ENCODE results near the gene C12orf43.

The C12orf43 gene

GRCh38 chr12:121043067-121043466 lies 26.8 kb upstream of the C12orf43 start:
- no peak overlapping the region for H3K9ac ChIP-seq (ENCODE audit: low read length)
- H3K9me2 ChIP-seq (replicated peaks; ENCODE audit: insufficient read depth, low read length), result no peaks in the 10 kb centered on the region
- no peaks in the 10 kb centered on the region for H3K36me3 ChIP-seq (replicated peaks; ENCODE audit: insufficient read depth, low read length)
- H3K27me3 ChIP-seq (replicated peaks; ENCODE audit: insufficient read depth, low read length), result no peaks in the 10 kb centered on the region
- H3K4me3 ChIP-seq (ENCODE audit: low read length), result no peak overlapping the region
- no peak for DNase-seq
- H3K9me3 ChIP-seq (replicated peaks; ENCODE audit: insufficient read depth, low read length), result no peaks in the 10 kb centered on the region
- H3K27ac ChIP-seq (ENCODE audit: low read length), result no peak overlapping the region
- H3K4me2 ChIP-seq (ENCODE audit: low read depth, low read length), result no peak overlapping the region
- no peaks in the 10 kb centered on the region for H3K79me2 ChIP-seq (ENCODE audit: low read length)
- H3F3A ChIP-seq (ENCODE audit: insufficient read depth, low read length), result no peaks in the 10 kb centered on the region
- no peaks in the 10 kb centered on the region for H3K4me1 ChIP-seq (ENCODE audit: low read length)
- no peaks in the 10 kb centered on the region for H4K20me1 ChIP-seq (ENCODE audit: insufficient read depth, low read length)
- H2AFZ ChIP-seq (ENCODE audit: low read length), result no peak overlapping the region
- TF ChIP-seq EZH2phosphoT487 (IDR thresholded peaks at IDR 0.05; ENCODE audit: low read length), result no peak
- TF ChIP-seq CTCF (IDR thresholded peaks at IDR 0.05; ENCODE audit: low read length), result no peak
- TF ChIP-seq EZH2 (optimal IDR thresholded peaks at IDR 0.05; ENCODE audit: low read depth, low read length), result no peak

DNA sequence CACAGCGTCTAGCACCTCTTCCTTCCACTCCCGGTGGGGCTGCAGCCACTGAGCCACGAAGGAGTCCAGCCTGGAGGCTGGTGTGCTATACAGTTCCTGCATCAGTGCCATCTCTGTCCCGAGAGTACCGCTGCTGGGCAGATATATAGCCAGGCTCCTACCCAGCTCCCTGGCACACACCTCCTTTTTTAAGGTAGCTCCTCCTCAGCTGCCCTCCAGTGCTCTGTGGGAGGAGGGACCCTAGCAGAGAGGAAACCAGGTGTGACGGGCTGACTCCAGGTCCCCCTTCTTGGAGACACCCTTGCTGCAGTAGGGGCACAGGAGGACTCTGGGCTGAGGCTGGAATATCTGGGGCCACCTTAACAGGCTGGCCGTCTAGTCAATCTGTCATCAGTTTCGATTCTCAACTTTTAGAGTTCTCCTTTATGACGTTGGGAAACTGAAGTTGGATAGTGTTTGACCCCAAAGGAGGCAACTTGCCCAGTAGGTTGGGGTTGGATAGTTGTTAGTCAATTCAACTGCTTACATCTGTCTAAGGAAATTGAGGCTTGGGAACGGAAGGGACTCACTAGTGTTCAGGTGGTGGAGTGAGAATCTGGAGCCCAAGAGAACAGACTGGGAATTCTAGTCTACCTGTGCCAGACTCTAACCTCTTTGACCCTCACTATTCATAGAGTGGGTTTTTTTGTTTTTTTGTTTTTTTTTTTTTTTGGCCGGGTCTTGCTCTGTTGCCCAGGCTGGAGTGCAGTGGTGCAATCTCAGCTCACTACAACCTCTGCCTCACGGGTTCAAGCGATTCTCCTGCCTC lies 22.8 kb upstream of the C12orf43 start, which contains the start of gene OASL:
OASL (minus strand) TSS at position 386 of the 808 bp plus-strand sequence; CDS start at position 111, 275 bp downstream.
- Histone ChIP-seq H4K20me1 (ENCODE audit: insufficient read depth, low read length) (no peaks in the 10 kb centered on the region), H3K4me2 (ENCODE audit: low read depth, low read length) (peak within 1 kb of the TSS; percentile 81), H3K4me1 (ENCODE audit: low read length) (no peaks in the 10 kb centered on the region), H3K27me3 (replicated peaks; ENCODE audit: insufficient read depth, low read length) (no peaks in the 10 kb centered on the region), H3K4me3 (ENCODE audit: low read length) (peak within 1 kb of the TSS; percentile 65), H3F3A (ENCODE audit: insufficient read depth, low read length) (no peaks in the 10 kb centered on the region), H3K9me3 (replicated peaks; ENCODE audit: insufficient read depth, low read length) (no peaks in the 10 kb centered on the region), H3K79me2 (ENCODE audit: low read length) (no peaks in the 10 kb centered on the region), H2AFZ (ENCODE audit: low read length) (peak within 1 kb of the TSS; percentile 84), H3K27ac (ENCODE audit: low read length) (peak within 1 kb of the TSS; percentile 30; the same call in 1 of the 2 replicates), H3K36me3 (replicated peaks; ENCODE audit: insufficient read depth, low read length) (no peaks in the 10 kb centered on the region), H3K9me2 (replicated peaks; ENCODE audit: insufficient read depth, low read length) (no peaks in the 10 kb centered on the region), H3K9ac (ENCODE audit: low read length) (peak within 1 kb of the TSS; percentile 44; the same call in 1 of the 2 replicates)
- TF ChIP-seq CTCF (IDR thresholded peaks at IDR 0.05; ENCODE audit: low read length) (no peak), EZH2 (optimal IDR thresholded peaks at IDR 0.05; ENCODE audit: low read depth, low read length) (no peak), EZH2phosphoT487 (IDR thresholded peaks at IDR 0.05; ENCODE audit: low read length) (no peak)
- peak; percentile 36 for DNase-seq

GRCh38 chr12:121036810-121037326 lies 20.6 kb upstream of the C12orf43 start:
- no peaks in the 10 kb centered on the region for H3K9me3 ChIP-seq (replicated peaks; ENCODE audit: insufficient read depth, low read length)
- H3F3A ChIP-seq (ENCODE audit: insufficient read depth, low read length), result no peaks in the 10 kb centered on the region
- H3K4me3 ChIP-seq (ENCODE audit: low read length), result no peak overlapping the region
- H2AFZ ChIP-seq (ENCODE audit: low read length), result no peak overlapping the region
- no peaks in the 10 kb centered on the region for H3K9me2 ChIP-seq (replicated peaks; ENCODE audit: insufficient read depth, low read length)
- no peak overlapping the region for H3K4me2 ChIP-seq (ENCODE audit: low read depth, low read length)
- no peaks in the 10 kb centered on the region for H3K27me3 ChIP-seq (replicated peaks; ENCODE audit: insufficient read depth, low read length)
- no peaks in the 10 kb centered on the region for H3K36me3 ChIP-seq (replicated peaks; ENCODE audit: insufficient read depth, low read length)
- no peak overlapping the region for H3K27ac ChIP-seq (ENCODE audit: low read length)
- H3K9ac ChIP-seq (ENCODE audit: low read length), result no peak overlapping the region
- no peaks in the 10 kb centered on the region for H3K4me1 ChIP-seq (ENCODE audit: low read length)
- no peaks in the 10 kb centered on the region for H4K20me1 ChIP-seq (ENCODE audit: insufficient read depth, low read length)
- TF ChIP-seq EZH2 (optimal IDR thresholded peaks at IDR 0.05; ENCODE audit: low read depth, low read length) (no peak), CTCF (IDR thresholded peaks at IDR 0.05; ENCODE audit: low read length) (no peak), EZH2phosphoT487 (IDR thresholded peaks at IDR 0.05; ENCODE audit: low read length) (no peak)
- H3K79me2 ChIP-seq (ENCODE audit: low read length), result no peaks in the 10 kb centered on the region
- DNase-seq, result no peak
